ENCODE data around the gene ASB10. TPM values are rescaled to one million over a fixed set of nuclear protein-coding genes. Genes with fewer than 3 reads are reported as not detected.

ASB10 gene
- total RNA-seq, 1 donor from 2014 or later: not detected

GRCh38 chr7:151157645-151158329, 29.3 kb downstream of the ASB10 start:
- Mint-ChIP-seq H3K4me3 (ENCODE audit: unreplicated experiment) (no peak overlapping the region), H3K9me3 (ENCODE audit: unreplicated experiment) (no peaks in the 10 kb centered on the region), H3K27ac (ENCODE audit: unreplicated experiment) (no peak overlapping the region), H3K27me3 (ENCODE audit: unreplicated experiment) (peaks cover 39% of the 10 kb centered on the region), H3K4me1 (ENCODE audit: unreplicated experiment) (no peaks in the 10 kb centered on the region), H3K36me3 (ENCODE audit: unreplicated experiment) (no peaks in the 10 kb centered on the region)
- peak; percentile 3 for DNase-seq (ENCODE audit: extremely low spot score, unreplicated experiment)
- no peak for TF ChIP-seq CTCF (IDR thresholded peaks at IDR 0.05)

- peaks cover 38% of the 10 kb centered on the region for H3K27me3 Mint-ChIP-seq (ENCODE audit: unreplicated experiment)
- no peaks in the 10 kb centered on the region for H3K36me3 Mint-ChIP-seq (ENCODE audit: unreplicated experiment)
- no peak overlapping the region for H3K27ac Mint-ChIP-seq (ENCODE audit: unreplicated experiment)
These were observed 34.2 kb downstream of the ASB10 start for GRCh38 chr7:151152643-151153513.

GRCh38 chr7:151150388-151150787, 36.7 kb downstream of the ASB10 start:
- H3K4me3 Mint-ChIP-seq (ENCODE audit: unreplicated experiment): no peak overlapping the region
- no peak for DNase-seq (ENCODE audit: extremely low spot score, unreplicated experiment)

More at GRCh38 chr7:151152643-151153513, 34.2 kb downstream of the ASB10 start:
- Mint-ChIP-seq H3K4me3 (ENCODE audit: unreplicated experiment) (no peak overlapping the region), H3K4me1 (ENCODE audit: unreplicated experiment) (no peaks in the 10 kb centered on the region), H3K9me3 (ENCODE audit: unreplicated experiment) (no peaks in the 10 kb centered on the region)
- no peak for TF ChIP-seq CTCF (IDR thresholded peaks at IDR 0.05)
- peak; percentile 49 for DNase-seq (ENCODE audit: extremely low spot score, unreplicated experiment)

GRCh38 chr7:151148319-151149259, 38.5 kb downstream of the ASB10 start:
- DNase-seq (ENCODE audit: extremely low spot score, unreplicated experiment): peak; percentile 72
- Mint-ChIP-seq H3K4me1 (ENCODE audit: unreplicated experiment) (no peaks in the 10 kb centered on the region), H3K9me3 (ENCODE audit: unreplicated experiment) (no peaks in the 10 kb centered on the region), H3K36me3 (ENCODE audit: unreplicated experiment) (peaks cover 7% of the 10 kb centered on the region), H3K27ac (ENCODE audit: unreplicated experiment) (no peak overlapping the region), H3K4me3 (ENCODE audit: unreplicated experiment) (no peak overlapping the region), H3K27me3 (ENCODE audit: unreplicated experiment) (peaks cover 9% of the 10 kb centered on the region)
- TF ChIP-seq CTCF (IDR thresholded peaks at IDR 0.05): no peak

More at GRCh38 chr7:151150388-151150787, 36.7 kb downstream of the ASB10 start:
- no peaks in the 10 kb centered on the region for H3K36me3 Mint-ChIP-seq (ENCODE audit: unreplicated experiment)
- no peaks in the 10 kb centered on the region for H3K4me1 Mint-ChIP-seq (ENCODE audit: unreplicated experiment)
- no peak overlapping the region for H3K27ac Mint-ChIP-seq (ENCODE audit: unreplicated experiment)
- no peaks in the 10 kb centered on the region for H3K9me3 Mint-ChIP-seq (ENCODE audit: unreplicated experiment)
- peaks cover 19% of the 10 kb centered on the region for H3K27me3 Mint-ChIP-seq (ENCODE audit: unreplicated experiment)
- TF ChIP-seq CTCF (IDR thresholded peaks at IDR 0.05): no peak

Data from osteocyte (in vitro differentiated cells).